Psoas muscle (tissue), 8 donors: ENCODE results near the gene DOCK11. TPM values are rescaled to one million over a fixed set of nuclear protein-coding genes. Genes with fewer than 3 reads are reported as not detected.

Experiments used
- ATAC-seq, 4 donors: fragments of 200-7000 bp; cut with Tn5 transposase; one replicate each; pipeline ENCODE4 v1.9.1; 2020; ENCODE audit warnings: moderate library complexity in 3 of 4, mild to moderate bottlenecking in 2 of 4
- DNase-seq, 2 donors: peaks; one replicate each; pipeline ENCODE4 v3.0.0-alpha.2; 2020
- H3K27ac ChIP-seq: fragments of 200-600 bp; one replicate; pipeline ENCODE4 v1.8.0; 2022
- H3K27me3 ChIP-seq, 3 donors: fragments of 200-600 bp in 1 of 3; one replicate each; pipeline versions ENCODE4 v1.6.1 to v1.8.0; 2013 to 2022; ENCODE audit warnings: low read length in 2 of 3, mild to moderate bottlenecking in 2 of 3, moderate library complexity in 1 of 3; ENCODE audit not compliant: insufficient read depth in 3 of 3
- H3K36me3 ChIP-seq, 2 donors: fragments of 200-600 bp in 1 of 2; one replicate each; pipeline versions ENCODE4 v1.6.1 to v1.8.0; 2013 to 2022; ENCODE audit warnings: low read depth in 1 of 2, mild to moderate bottlenecking in 1 of 2, moderate library complexity in 1 of 2; ENCODE audit not compliant: insufficient read depth in 1 of 2
- H3K4me1 ChIP-seq: fragments of 200-600 bp; one replicate; pipeline ENCODE4 v1.8.0; 2022
- H3K4me3 ChIP-seq: fragments of 200-600 bp; one replicate; pipeline ENCODE4 v1.8.0; 2022; ENCODE audit warnings: mild to moderate bottlenecking
- H3K9me3 ChIP-seq: fragments of 200-600 bp; one replicate; pipeline ENCODE4 v1.8.0; 2022
- CTCF ChIP-seq: fragments of 200-600 bp; IDR thresholded peaks from one replicate; pipeline ENCODE4 v1.8.0; 2022; ENCODE audit warnings: antibody characterized with exemption
- WGBS, 3 donors: extraction: QIAGEN DNeasy Blood & Tissue Kit; methylation state at CpG; one replicate each; pipeline versions ENCODE4 v1.1.6 to v1.1.7; 2013; 5-methylcytosine and 5-hydroxymethylcytosine counted together
- intact Hi-C, 2 donors: fragments of 100-400 bp; cut with DNase I; formaldehyde crosslinking; loops; one replicate each; pipeline versions ENCODE4 v1.11.0 to v1.14.2; 2022
- polyA plus RNA-seq, 3 donors: library from polyadenylated mRNA; stranded (reverse); fragments of 200-250 nt; gene quantifications; one replicate each; pipeline ENCODE4 v1.2.3, GENCODE V29; 2013
- total RNA-seq, 4 donors: library from RNA; stranded (reverse); fragmentation: NEBNext Ultra II Directional in 2 of 4; extraction: Animal tissue kit (Norgen Biotek cat#: 25700) in 2 of 4; gene quantifications; one replicate each; pipeline versions ENCODE4 v1.2.1 to v1.2.4, GENCODE V29; 2021 to 2023
- donor health status: healthy with polysubstance abuse.
- donor health status: DM: no; HTN: no; CAD: no; lungs with moderate emphysema.
- donor health status: Bipolar disorder and iron deficiency.
- donor health status: healthy.
- donor health status: DM: yes; HTN: yes; CAD: no.
- donor health status: DM: no; HTN: no; CAD: no.
- donor health status: DM: no; HTN: no; CAD: no.
- donor health status: DM: yes; HTN: yes; CAD: no.

The DOCK11 gene
- total and polyA plus RNA-seq, 7 donors: 1.6 to 4.4 (median 1.9) TPM

- H3K36me3 ChIP-seq: no peaks in the 10 kb centered on the region
- no peak overlapping the region for H3K27ac ChIP-seq
- no peaks in the 10 kb centered on the region for H3K9me3 ChIP-seq
- no peaks in the 10 kb centered on the region for H3K27me3 ChIP-seq
- H3K4me3 ChIP-seq: no peak overlapping the region
- no peak for DNase-seq
- no peak for TF ChIP-seq CTCF
- no peak for ATAC-seq
- intact Hi-C loops: no loop called here
- H3K4me1 ChIP-seq: no peaks in the 10 kb centered on the region
- 76 to 84% (median 78%) methylated on average over 3 of the region's 3 CpGs for WGBS, 3 donors
These were observed 224.6 kb downstream of the DOCK11 start for GRCh38 chrX:118720058-118720707.

- Histone ChIP-seq H3K9me3 (no peaks in the 10 kb centered on the region), H3K36me3 (no peaks in the 10 kb centered on the region), H3K27ac (no peak overlapping the region), H3K27me3 (no peaks in the 10 kb centered on the region), H3K4me3 (no peak overlapping the region), H3K4me1 (peaks cover 4% of the 10 kb centered on the region)
- WGBS, 3 donors: 51 to 71% (median 69%) methylated on average over 3 of the region's 3 CpGs
- ATAC-seq (no peak), DNase-seq (no peak)
- no peak for TF ChIP-seq CTCF
- intact Hi-C loops: no loop called here
These were observed 227.8 kb downstream of the DOCK11 start for GRCh38 chrX:118723376-118723775.

- ATAC-seq: no peak
- no peak for DNase-seq
- TF ChIP-seq CTCF: no peak
- Histone ChIP-seq H3K4me3 (no peak overlapping the region), H3K4me1 (peaks cover 5% of the 10 kb centered on the region), H3K27me3 (no peaks in the 10 kb centered on the region), H3K27ac (no peak overlapping the region), H3K36me3 (no peaks in the 10 kb centered on the region), H3K9me3 (no peaks in the 10 kb centered on the region)
- intact Hi-C loops: no loop called here
- 75 to 93% (median 77%) methylated on average over 5 of the region's 5 CpGs for WGBS, 3 donors
These were observed 228.8 kb downstream of the DOCK11 start for GRCh38 chrX:118724365-118724764.

- no peaks in the 10 kb centered on the region for H3K36me3 ChIP-seq
- TF ChIP-seq CTCF: no peak
- intact Hi-C loops: loop anchor here in 1 of 2 donors (5.0 kb wide), 1 partner anchor 377 kb away; the partner anchor contains the start of gene WDR44
- H3K9me3 ChIP-seq: no peaks in the 10 kb centered on the region
- no peak overlapping the region for H3K27ac ChIP-seq
- no peak overlapping the region for H3K4me3 ChIP-seq
- DNase-seq (no peak), ATAC-seq (no peak)
- 66 to 76% (median 66%) methylated on average over 7 of the region's 7 CpGs for WGBS, 3 donors
- no peaks in the 10 kb centered on the region for H3K27me3 ChIP-seq
- peaks cover 9% of the 10 kb centered on the region for H3K4me1 ChIP-seq
These were observed 229.2 kb downstream of the DOCK11 start for GRCh38 chrX:118724775-118725174.

- Histone ChIP-seq H3K9me3 (no peaks in the 10 kb centered on the region), H3K27ac (peak overlapping the region; percentile 89), H3K4me3 (peak overlapping the region; percentile 76), H3K27me3 (no peaks in the 10 kb centered on the region), H3K36me3 (no peaks in the 10 kb centered on the region), H3K4me1 (peaks cover 14% of the 10 kb centered on the region)
- 81 to 93% (median 84%) methylated on average over 3 of the region's 3 CpGs for WGBS, 3 donors
- no peak for TF ChIP-seq CTCF
- intact Hi-C loops: loop anchor here in 1 of 2 donors (5.0 kb wide), 1 partner anchor 379 kb away; the partner anchor contains the start of gene WDR44
- DNase-seq (no peak), ATAC-seq (no peak)
These were observed 230.8 kb downstream of the DOCK11 start for GRCh38 chrX:118726396-118726795.
